ENCODE measurements around the gene IRF2BP2.

The IRF2BP2 gene

DNA sequence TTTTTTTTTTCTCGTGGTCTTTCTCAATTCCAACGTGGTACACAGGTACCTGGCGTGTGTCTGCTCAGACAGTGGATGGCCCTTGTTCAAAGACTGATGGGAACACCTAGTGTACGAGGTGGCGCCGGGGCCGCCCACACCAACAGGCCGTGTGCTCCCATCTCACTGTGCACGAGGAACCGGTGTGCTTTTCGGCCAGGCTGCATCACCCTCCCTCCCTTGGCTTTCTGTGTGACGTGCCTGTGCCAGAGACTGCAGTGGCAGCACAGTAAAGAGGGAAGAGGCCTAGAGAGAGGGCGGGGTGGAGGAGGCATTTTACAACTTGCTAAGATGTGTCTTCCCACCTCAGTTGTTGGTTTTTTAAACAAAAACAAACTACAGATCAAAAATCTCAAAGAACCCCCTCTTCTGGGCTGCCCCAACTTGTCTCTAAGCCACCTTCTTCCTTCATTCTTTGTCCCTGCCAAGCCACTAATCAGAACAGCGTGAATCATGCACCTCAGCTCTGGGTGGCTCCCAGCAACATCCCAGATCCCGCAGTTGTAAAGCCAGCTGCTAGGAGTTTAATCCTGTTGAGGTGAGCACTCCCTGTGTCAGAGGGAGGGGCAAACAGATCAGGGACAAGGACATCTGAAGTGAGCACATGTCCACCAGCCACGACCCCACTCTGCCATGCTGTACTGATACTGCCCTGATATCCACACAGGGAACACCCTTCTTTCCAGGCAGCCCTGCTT is 20.7 kb downstream of the IRF2BP2 start:
- no peaks in the 10 kb centered on the region for H3K27me3 ChIP-seq

DNA sequence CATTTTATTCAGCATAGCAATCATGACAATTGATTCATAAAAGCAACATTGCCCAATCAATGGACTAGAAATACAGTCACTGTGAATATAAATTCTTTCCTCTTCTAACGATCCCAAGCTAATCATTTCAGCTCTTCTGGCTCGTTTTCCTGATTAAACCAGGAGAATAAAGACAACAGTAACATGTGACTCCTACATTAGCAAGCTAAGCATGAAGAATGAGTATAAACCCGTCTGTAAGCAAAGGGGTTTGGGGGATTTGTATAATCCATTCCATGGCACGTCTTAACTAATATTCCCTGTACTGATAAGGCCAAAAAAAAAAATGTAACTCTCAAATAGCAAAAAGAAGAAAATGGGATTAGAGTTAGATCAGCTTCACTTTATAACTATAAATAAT is 21.6 kb downstream of the IRF2BP2 start:
- no peaks in the 10 kb centered on the region for H3K36me3 ChIP-seq

More for the DNA sequence above, 20.7 kb downstream of the IRF2BP2 start:
- DNase-seq: no peak
- TF ChIP-seq, protein P1, sequence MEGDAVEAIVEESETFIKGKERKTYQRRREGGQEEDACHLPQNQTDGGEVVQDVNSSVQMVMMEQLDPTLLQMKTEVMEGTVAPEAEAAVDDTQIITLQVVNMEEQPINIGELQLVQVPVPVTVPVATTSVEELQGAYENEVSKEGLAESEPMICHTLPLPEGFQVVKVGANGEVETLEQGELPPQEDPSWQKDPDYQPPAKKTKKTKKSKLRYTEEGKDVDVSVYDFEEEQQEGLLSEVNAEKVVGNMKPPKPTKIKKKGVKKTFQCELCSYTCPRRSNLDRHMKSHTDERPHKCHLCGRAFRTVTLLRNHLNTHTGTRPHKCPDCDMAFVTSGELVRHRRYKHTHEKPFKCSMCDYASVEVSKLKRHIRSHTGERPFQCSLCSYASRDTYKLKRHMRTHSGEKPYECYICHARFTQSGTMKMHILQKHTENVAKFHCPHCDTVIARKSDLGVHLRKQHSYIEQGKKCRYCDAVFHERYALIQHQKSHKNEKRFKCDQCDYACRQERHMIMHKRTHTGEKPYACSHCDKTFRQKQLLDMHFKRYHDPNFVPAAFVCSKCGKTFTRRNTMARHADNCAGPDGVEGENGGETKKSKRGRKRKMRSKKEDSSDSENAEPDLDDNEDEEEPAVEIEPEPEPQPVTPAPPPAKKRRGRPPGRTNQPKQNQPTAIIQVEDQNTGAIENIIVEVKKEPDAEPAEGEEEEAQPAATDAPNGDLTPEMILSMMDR (IDR thresholded peaks at IDR 0.05; ENCODE audit: low read depth, low read length): no peak
- H3K9me3 ChIP-seq: no peaks in the 10 kb centered on the region
- H3K36me3 ChIP-seq: no peaks in the 10 kb centered on the region
- no peak overlapping the region for H3K4me3 ChIP-seq (ENCODE audit: low read depth, low read length)
- H3K4me1 ChIP-seq: peaks cover 19% of the 10 kb centered on the region

DNA sequence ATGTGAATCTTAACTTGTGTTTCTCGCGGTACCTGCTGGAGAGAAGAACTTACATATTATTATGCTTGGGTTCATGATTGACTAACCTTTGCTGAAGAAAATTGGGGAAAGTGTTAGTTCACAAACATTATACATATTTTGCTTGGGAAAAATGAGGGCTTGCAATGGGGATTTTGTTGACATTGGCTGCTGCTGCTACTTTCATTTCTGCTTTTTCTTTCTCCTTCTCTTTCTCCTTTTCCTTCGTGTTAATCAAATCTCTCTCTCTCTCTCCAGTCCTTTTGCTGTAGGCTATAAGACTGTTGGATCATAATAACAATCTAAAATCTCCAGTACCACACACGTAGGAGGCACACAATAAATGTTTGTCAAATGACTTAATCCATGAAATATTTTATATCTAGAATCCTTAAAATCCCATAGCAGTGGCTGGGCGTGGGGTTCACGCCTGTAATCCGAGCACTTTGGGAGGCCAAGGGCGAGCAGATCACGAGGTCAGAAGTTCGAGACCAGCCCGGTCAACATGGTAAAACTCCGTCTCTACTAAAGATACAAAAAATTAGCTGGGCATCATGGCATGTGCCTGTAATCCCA is 23.0 kb downstream of the IRF2BP2 start:
- no peaks in the 10 kb centered on the region for H3K27me3 ChIP-seq
- H3K9me3 ChIP-seq: no peaks in the 10 kb centered on the region
- H3K36me3 ChIP-seq: no peaks in the 10 kb centered on the region
- TF ChIP-seq, protein P1 (IDR thresholded peaks at IDR 0.05; ENCODE audit: low read depth, low read length): no peak
- H3K4me3 ChIP-seq (ENCODE audit: low read depth, low read length): no peak overlapping the region
- peaks cover 21% of the 10 kb centered on the region for H3K4me1 ChIP-seq
- DNase-seq: no peak

More for the DNA sequence above, 21.6 kb downstream of the IRF2BP2 start:
- DNase-seq: no peak
- H3K9me3 ChIP-seq: no peaks in the 10 kb centered on the region
- H3K4me3 ChIP-seq (ENCODE audit: low read depth, low read length): no peak overlapping the region
- no peaks in the 10 kb centered on the region for H3K27me3 ChIP-seq
- H3K4me1 ChIP-seq: peaks cover 21% of the 10 kb centered on the region
- TF ChIP-seq, protein P1 (IDR thresholded peaks at IDR 0.05; ENCODE audit: low read depth, low read length): no peak

DNA sequence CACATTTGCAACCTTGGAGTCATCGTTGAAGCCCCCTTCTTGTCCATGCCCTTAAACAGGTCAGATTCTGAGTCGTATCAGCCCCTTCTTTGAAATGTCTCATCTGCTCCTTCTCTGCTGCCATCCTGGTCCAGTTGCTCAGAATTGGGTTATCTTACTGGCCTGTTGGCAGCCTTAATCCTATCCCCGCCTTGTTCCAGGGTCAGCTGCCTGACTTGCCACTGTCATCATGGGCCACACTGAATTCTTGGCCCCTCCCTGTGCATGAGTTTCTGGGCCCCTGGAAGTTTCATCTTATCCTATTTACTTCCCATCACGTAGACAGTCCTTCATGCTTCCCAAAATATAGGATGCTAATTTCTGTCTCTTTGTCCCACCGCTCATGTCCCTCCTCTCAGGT is 23.7 kb downstream of the IRF2BP2 start:
- no peaks in the 10 kb centered on the region for H3K9me3 ChIP-seq
- H3K4me3 ChIP-seq (ENCODE audit: low read depth, low read length): no peak overlapping the region

DNA sequence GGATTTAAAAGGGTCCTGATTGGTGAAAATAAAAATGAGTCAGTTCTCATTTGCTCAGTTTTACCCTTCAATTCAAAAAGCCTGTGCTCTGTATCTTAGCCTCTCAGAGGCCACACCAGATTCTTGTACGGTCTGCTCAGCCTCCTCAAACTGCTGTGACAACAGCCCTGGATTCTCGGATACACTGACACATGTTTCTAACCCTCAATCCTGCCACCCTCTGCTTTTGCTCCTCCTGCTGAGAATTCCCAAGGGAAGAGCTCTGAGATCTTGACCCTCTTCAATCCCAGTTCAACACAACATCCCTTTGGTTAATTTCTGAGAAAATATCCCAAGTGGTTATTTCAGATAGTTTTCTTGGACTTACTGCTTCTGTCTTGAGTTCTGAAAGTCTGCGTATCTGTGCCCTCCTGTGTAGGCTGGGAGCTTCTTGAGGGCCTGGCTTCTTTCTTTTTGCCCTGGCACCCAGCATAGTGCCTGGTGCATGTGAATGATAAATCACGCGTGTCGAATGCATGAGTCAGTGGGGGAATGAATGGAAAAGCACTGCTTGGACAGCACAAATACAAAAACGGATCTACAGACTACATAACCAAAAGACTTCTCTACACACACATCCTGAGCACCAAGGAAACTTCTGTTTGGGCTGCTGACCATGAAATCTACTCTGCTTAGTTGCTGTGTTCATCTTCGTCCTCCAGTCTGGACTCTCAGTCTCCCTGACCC is 24.5 kb downstream of the IRF2BP2 start:
- H3K9me3 ChIP-seq: no peaks in the 10 kb centered on the region
- no peak for DNase-seq
- peaks cover 21% of the 10 kb centered on the region for H3K4me1 ChIP-seq
- H3K27me3 ChIP-seq: no peaks in the 10 kb centered on the region
- no peak overlapping the region for H3K4me3 ChIP-seq (ENCODE audit: low read depth, low read length)
- no peaks in the 10 kb centered on the region for H3K36me3 ChIP-seq
- TF ChIP-seq, protein P1 (IDR thresholded peaks at IDR 0.05; ENCODE audit: low read depth, low read length): no peak

More for the DNA sequence above, 23.7 kb downstream of the IRF2BP2 start:
- Histone ChIP-seq H3K36me3 (no peaks in the 10 kb centered on the region), H3K27me3 (no peaks in the 10 kb centered on the region), H3K4me1 (peaks cover 21% of the 10 kb centered on the region)
- TF ChIP-seq, protein P1 (IDR thresholded peaks at IDR 0.05; ENCODE audit: low read depth, low read length): no peak
- DNase-seq: no peak

Data from BE2C (cell line).